GM12892 (cell line): ENCODE data around the gene ORAI3.

Experiments
- POLR2A ChIP-seq: IDR thresholded peaks from 2 replicates; pipeline ENCODE4 v1.6.1; 2011; ENCODE audit warnings: low read depth, low read length, control low read depth
- POLR2AphosphoS5 ChIP-seq: IDR thresholded peaks from 2 replicates; pipeline ENCODE4 v1.6.1; 2011; ENCODE audit warnings: low read depth, low read length, control low read depth
- TAF1 ChIP-seq: IDR thresholded peaks from 2 replicates; pipeline ENCODE4 v1.6.1; 2011; ENCODE audit warnings: low read depth, mild to moderate bottlenecking, control low read depth, low read length, borderline replicate concordance

- TF ChIP-seq POLR2A: no peak
- no peak for TF ChIP-seq TAF1
- TF ChIP-seq POLR2AphosphoS5: no peak
Observed at GRCh38 chr16:31000671-31001382, 52.0 kb downstream of the ORAI3 start.
